Measurements from ENCODE around the gene ERI2. TPM values are rescaled to one million over a fixed set of nuclear protein-coding genes. Genes with fewer than 3 reads are reported as not detected.

ERI2 gene
- total RNA-seq, 4 donors from 2014 or later, result 6.7 to 15.5 (median 12.0) TPM

DNA sequence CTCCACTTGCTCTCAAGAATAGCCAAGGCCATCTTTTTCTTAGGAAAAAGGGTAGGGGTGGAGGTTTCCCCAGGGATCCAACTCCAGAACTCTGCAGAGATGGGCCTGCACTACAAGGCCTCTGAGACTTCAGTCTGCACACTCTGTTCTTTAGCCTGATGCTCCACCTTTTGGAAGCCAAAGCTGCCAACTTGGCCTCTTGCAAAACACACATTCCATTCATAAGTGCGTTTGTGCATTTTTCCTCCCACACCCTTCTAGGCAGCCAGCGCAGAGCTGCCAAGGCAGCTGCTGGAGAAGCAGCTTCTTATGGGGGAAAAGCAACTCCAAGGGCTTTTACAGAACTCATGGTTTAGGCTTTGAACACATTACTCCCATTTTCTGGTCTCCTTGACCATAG lies 45.3 kb upstream of the ERI2 start:
- DNase-seq (ENCODE audit: low spot score in 2 of 2), result peak; percentile 89 to 95
- TF ChIP-seq, protein P1, sequence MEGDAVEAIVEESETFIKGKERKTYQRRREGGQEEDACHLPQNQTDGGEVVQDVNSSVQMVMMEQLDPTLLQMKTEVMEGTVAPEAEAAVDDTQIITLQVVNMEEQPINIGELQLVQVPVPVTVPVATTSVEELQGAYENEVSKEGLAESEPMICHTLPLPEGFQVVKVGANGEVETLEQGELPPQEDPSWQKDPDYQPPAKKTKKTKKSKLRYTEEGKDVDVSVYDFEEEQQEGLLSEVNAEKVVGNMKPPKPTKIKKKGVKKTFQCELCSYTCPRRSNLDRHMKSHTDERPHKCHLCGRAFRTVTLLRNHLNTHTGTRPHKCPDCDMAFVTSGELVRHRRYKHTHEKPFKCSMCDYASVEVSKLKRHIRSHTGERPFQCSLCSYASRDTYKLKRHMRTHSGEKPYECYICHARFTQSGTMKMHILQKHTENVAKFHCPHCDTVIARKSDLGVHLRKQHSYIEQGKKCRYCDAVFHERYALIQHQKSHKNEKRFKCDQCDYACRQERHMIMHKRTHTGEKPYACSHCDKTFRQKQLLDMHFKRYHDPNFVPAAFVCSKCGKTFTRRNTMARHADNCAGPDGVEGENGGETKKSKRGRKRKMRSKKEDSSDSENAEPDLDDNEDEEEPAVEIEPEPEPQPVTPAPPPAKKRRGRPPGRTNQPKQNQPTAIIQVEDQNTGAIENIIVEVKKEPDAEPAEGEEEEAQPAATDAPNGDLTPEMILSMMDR (IDR thresholded peaks at IDR 0.05), result no peak
- no peak for TF ChIP-seq POLR2A (IDR thresholded peaks at IDR 0.05)
- intact Hi-C loops (cut with DNase I; ENCODE audit: low total_unique reads), result no loop called here
- 19 to 20% methylated on average over 2 of the region's 2 CpGs for WGBS, 2 donors
- H3K4me3 ChIP-seq (ENCODE audit: low read depth, poor library complexity, severe bottlenecking), result no peak overlapping the region

DNA sequence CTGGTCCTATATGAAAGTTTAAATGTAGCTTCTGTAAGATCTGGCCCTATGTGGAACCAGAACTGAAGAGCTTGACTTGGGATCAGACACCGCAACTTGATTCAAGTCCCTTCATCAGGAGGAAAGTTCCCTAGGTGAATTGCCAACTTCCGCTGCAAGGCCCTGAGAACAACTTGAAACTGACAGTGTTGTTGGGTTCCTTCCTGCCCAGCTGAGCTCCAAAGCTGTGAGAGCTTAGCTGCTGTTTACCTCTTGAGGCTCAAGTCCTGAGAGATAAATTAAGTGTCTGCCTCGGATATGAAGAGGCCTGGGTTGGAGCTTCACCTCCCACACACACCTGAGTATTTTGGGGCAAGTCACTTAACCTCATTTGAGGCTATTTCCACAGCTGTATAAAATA lies 44.7 kb upstream of the ERI2 start:
- H3K4me3 ChIP-seq (ENCODE audit: low read depth, poor library complexity, severe bottlenecking), result no peak overlapping the region
- no peak for DNase-seq (ENCODE audit: low spot score in 2 of 2)
- WGBS, 2 donors, result 38 to 50% methylated on average over 3 of the region's 3 CpGs
- TF ChIP-seq POLR2A (IDR thresholded peaks at IDR 0.05), result no peak
- TF ChIP-seq, protein P1 (IDR thresholded peaks at IDR 0.05), result no peak
- intact Hi-C loops (cut with DNase I; ENCODE audit: low total_unique reads), result no loop called here

DNA sequence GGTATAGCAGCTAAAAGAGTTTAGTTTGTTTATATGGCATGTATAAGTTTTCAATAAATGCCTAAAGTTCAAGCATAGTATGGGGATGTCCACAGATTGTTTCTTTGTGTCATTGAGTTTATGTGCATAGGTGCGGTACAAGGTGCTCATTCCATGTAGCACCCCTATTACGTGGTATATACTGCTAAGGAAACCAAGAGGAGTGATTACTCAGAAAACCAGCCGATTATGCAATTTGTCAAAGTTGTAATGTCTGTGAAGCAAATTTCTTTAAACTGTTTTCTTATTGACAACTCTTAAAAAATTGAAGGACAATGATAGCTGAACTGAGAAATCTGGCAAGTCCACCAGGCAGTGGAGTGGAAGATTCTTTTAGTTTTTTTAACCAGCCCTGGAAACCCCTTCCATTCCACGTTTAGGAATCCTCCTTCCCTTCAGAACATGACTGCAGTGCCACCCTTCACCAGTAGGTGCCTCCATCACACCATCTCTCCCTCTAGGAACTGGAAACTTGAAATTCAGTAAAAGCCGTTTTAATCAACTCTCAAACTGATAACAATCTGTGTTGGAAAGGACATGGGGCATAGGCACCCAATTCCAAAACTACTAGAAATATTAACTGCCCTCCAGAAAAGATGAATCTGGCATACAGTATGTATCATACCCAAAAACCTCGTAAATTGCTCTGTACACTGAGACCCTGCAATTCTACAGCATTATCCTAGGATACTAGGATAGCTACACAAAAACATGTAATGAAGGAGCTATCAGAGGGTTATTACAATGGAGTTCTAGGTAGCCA lies 43.5 kb upstream of the ERI2 start:
- intact Hi-C loops (cut with DNase I; ENCODE audit: low total_unique reads), result loop anchor here (2.0 kb wide), 1 partner anchor 235 kb away; no protein-coding TSS in a partner anchor
- TF ChIP-seq, protein P1 (IDR thresholded peaks at IDR 0.05), result peak in 2 of 3 donors; percentile 92 to 97
- TF ChIP-seq POLR2A (IDR thresholded peaks at IDR 0.05), result no peak
- H3K4me3 ChIP-seq (ENCODE audit: low read depth, poor library complexity, severe bottlenecking), result no peak overlapping the region
- 27 to 32% methylated on average over 6 of the region's 6 CpGs for WGBS, 2 donors
- DNase-seq (ENCODE audit: low spot score in 2 of 2), result peak; percentile 75 to 94

DNA sequence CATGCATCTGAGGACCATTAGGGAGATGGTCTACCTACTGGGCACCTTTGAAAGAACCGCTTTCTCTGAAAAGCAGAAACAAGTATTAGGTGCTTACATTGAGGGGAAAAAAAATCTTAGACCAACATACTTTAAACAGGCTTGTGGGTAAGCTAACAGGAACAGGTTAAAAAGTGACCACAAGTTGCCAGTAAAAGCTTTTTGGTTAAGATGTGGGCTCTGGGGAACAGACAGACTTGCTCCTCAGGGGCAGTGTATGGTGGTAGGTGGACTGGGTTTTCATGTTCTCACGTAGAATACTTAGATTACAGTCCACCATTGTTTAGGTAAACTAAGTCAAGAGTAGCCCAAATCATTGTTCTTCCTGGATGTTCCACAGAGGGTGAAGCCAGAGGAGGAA lies 41.3 kb upstream of the ERI2 start:
- intact Hi-C loops (cut with DNase I; ENCODE audit: low total_unique reads), result no loop called here

DNA sequence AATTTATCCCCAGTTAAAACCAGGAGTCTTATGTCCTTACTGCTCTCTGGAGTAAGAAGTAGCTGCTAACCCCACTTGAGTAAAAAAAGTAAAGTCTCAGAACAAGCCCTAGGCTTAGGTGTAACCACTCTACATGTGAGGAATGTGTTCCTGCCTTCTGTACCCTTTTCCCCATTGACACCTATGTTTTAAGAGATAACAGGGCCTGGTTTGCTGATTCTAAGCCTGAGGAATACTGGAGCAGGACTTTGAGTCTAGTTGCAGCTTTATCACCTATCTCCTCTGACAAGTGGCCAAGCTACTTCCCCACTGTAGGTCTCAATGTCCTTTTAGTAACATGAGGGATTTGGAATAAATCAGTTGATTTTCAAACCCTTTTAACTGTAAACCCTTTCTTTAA lies 40.3 kb upstream of the ERI2 start:
- TF ChIP-seq POLR2A (IDR thresholded peaks at IDR 0.05), result no peak
- TF ChIP-seq, protein P1 (IDR thresholded peaks at IDR 0.05), result no peak
- intact Hi-C loops (cut with DNase I; ENCODE audit: low total_unique reads), result no loop called here
- no peak overlapping the region for H3K4me3 ChIP-seq (ENCODE audit: low read depth, poor library complexity, severe bottlenecking)
- no peak for DNase-seq (ENCODE audit: low spot score in 2 of 2)

More for the DNA sequence above, 41.3 kb upstream of the ERI2 start:
- TF ChIP-seq POLR2A (IDR thresholded peaks at IDR 0.05), result no peak
- TF ChIP-seq, protein P1 (IDR thresholded peaks at IDR 0.05), result no peak
- no peak for DNase-seq (ENCODE audit: low spot score in 2 of 2)
- 89% methylated on average over 2 of the region's 2 CpGs for WGBS, 2 donors
- no peak overlapping the region for H3K4me3 ChIP-seq (ENCODE audit: low read depth, poor library complexity, severe bottlenecking)

All from lower leg skin (tissue), 4 donors.